Astrocyte (in vitro differentiated cells and primary cell): ENCODE data around the gene LRGUK.

ENCODE experiments used
- EZH2 ChIP-seq: IDR thresholded peaks from 2 replicates; pipeline ENCODE4 v1.6.1; 2012; ENCODE audit warnings: mild to moderate bottlenecking, low read length, inconsistent platforms; ENCODE audit not compliant: insufficient read depth
- TF ChIP-seq, protein P1 (sequence below): IDR thresholded peaks from 2 replicates; pipeline ENCODE4 v1.5.1; 2011; ENCODE audit warnings: low read depth, mild to moderate bottlenecking, inconsistent platforms, low read length, moderate library complexity; ENCODE audit not compliant: insufficient read depth

- TF ChIP-seq, protein P1, sequence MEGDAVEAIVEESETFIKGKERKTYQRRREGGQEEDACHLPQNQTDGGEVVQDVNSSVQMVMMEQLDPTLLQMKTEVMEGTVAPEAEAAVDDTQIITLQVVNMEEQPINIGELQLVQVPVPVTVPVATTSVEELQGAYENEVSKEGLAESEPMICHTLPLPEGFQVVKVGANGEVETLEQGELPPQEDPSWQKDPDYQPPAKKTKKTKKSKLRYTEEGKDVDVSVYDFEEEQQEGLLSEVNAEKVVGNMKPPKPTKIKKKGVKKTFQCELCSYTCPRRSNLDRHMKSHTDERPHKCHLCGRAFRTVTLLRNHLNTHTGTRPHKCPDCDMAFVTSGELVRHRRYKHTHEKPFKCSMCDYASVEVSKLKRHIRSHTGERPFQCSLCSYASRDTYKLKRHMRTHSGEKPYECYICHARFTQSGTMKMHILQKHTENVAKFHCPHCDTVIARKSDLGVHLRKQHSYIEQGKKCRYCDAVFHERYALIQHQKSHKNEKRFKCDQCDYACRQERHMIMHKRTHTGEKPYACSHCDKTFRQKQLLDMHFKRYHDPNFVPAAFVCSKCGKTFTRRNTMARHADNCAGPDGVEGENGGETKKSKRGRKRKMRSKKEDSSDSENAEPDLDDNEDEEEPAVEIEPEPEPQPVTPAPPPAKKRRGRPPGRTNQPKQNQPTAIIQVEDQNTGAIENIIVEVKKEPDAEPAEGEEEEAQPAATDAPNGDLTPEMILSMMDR, result no peak
- no peak for TF ChIP-seq EZH2
Observed at GRCh38 chr7:134186027-134186426, 58.9 kb downstream of the LRGUK start.
